Fibroblast of skin of back (primary cell): Measurements from ENCODE around the gene GPR15LG. TPM values are rescaled to one million over a fixed set of nuclear protein-coding genes. Genes with fewer than 3 reads are reported as not detected.
"Not testable (repeated sequence)": the region's sequence is repeated elsewhere in the genome, so short reads cannot be mapped to it uniquely, and the experiment has no call there.

Experiments
- DNase-seq: peaks from one replicate; pipeline ENCODE4 v3.0.0-alpha.2; 2013
- polyA plus RNA-seq, 2 experiments: library from polyadenylated mRNA; unstranded; fragments of 120-200 nt; gene quantifications; one replicate each; pipeline ENCODE4 v1.2.1, GENCODE V29; 2013; ENCODE audit not compliant: insufficient read length in 2 of 2

The GPR15LG gene
- polyA plus RNA-seq (2013, experiment 1 of 2; ENCODE audit: insufficient read length): not detected
- not detected for polyA plus RNA-seq (2013, experiment 2 of 2; ENCODE audit: insufficient read length)

DNA sequence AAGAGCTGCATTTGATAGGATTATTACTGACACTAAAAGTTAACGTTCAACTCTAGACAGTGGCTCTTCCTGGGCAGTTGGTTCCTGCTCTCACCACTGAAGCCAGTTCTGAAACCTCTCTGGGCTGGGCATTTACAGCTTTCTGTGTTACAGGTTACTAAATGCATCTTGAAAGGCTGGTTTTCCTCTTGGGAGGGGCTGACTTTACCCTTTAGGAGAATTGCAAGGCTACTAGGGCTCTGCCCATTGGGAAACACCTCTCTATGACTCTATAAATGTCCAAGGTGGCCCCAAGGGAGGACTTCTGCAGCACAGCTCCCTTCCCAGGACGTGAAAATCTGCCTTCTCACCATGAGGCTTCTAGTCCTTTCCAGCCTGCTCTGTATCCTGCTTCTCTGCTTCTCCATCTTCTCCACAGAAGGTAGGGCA lies at the start of gene GPR15LG:
TSS of gene GPR15LG (plus strand) at position 301 of the 429 bp plus-strand sequence. CDS start at position 352, 51 bp downstream.
- DNase-seq: no peak

DNA sequence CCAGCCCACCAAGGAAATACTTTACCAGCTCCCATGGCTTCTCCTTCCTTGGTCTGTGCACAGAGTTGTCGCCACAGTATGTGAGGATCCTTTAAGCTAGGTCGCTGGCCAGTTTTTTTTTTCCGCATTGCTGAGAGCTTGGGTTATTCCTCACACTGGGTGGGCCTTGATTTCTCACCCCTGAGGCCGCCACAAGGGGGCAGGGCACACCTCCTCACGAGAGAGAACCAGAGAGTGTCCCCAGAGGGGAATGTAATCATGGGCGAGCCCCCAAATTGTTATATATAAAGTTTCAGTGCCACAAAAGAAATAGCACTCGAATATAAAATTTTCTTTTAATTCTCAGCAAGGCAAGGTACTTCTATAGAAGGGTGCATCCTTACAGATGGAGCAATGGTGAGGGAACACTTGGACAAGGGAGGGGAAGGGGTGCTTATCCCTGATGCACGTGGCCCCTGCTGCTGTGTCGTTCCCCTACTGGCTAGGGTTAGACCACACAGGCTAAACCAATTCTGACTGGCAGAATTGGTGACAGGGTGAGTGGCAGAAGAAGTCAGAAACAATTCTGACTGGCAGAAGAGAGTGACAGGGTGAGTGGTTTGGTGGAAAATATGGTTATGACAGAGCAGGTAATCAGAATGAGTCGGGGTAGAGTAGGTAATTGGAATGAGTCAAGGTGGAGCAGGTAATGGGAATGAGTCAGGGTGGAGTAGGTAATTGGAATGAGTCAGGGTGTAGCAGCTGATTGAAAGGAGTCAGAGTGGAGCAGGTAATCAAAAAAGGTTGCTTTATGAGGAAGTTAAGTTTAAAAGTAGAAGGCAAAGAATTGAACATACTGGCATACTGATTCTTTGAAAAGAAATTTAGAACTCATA lies 47.5 kb upstream of the GPR15LG start:
- not testable (repeated sequence) for DNase-seq

DNA sequence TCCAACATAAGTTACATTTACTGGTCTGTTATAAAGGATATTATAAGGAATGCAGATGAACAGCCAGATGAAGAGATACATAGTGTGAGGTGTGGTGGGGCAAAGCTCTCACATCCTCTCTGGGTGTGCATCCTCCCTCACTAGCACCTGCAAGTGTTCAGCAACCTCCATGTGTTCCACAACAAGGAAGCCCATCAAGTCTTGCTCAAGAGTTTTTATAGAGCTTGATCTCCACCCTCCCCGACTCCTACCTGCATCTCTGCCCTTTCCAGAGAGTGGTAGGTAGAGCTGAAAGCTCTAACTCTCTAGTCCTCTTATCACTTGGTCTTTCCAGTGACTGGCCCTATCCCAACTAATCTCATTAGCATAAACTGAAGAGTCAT lies 46.8 kb upstream of the GPR15LG start:
- DNase-seq: no peak

- no peak for DNase-seq
Observed at GRCh38 chr10:84135836-84136235, 37.8 kb upstream of the GPR15LG start.

DNA sequence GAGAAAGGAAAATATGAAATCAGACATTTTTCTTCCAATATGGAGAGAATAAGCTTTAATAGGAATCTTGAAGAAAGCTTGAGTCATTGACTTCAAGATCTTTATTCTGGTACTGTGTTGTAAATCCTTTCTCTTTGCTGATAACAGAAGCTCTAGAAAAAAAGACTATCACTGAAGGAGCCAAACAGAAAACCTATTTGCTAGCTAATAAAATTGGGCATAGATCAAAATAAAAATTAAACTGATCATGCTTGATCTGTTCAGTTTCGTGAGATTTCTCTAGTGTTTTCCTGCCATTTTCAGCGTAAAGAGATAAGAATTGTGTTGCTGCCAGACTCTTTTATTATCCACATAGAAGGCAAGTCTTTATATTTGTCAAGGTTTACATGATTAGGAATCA lies 35.8 kb upstream of the GPR15LG start:
- DNase-seq: no peak

DNA sequence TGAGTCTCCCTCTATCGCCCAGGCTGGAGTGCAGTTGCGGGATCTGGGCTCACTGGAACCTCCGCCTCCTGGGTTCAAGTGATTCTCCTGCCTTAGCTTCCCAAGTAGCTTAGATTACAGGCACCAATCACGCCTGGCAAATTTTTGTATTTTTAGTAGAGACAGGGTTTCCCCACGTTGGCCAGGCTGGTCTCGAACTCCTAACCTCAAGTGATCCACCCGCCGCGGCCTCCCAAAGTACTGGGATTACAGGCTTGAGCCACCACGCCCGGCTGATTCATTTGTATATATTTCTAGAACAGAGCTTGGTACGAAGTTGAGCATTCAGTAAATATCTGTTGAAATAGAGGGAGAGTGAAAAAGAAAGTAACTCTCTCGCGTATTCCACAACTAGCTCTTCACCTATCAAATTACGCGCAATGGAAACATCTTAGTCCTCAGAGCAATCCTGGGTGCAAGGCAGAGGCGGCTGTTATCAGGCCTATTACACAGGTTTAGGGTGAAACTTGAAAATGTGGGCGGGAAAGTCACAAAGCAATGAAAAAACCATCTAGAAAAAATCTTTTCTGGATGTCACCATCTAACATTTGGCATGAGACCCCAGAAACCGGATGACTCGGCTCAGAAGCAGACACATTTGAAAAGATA lies 35.0 kb upstream of the GPR15LG start:
- DNase-seq: no peak

GRCh38 chr10:84139126-84140035 lies 34.2 kb upstream of the GPR15LG start, which contains the start of gene GHITM:
Gene GHITM, plus strand, starts transcription at chr10:84139509. Its CDS starts 1,992 bp downstream, at chr10:84141501.
- peak; percentile 99 for DNase-seq

- DNase-seq: peak; percentile 43
Observed at GRCh38 chr10:84140036-84140379, 33.6 kb upstream of the GPR15LG start.

GRCh38 chr10:84147347-84147746 lies 26.3 kb upstream of the GPR15LG start:
- DNase-seq: no peak

DNA sequence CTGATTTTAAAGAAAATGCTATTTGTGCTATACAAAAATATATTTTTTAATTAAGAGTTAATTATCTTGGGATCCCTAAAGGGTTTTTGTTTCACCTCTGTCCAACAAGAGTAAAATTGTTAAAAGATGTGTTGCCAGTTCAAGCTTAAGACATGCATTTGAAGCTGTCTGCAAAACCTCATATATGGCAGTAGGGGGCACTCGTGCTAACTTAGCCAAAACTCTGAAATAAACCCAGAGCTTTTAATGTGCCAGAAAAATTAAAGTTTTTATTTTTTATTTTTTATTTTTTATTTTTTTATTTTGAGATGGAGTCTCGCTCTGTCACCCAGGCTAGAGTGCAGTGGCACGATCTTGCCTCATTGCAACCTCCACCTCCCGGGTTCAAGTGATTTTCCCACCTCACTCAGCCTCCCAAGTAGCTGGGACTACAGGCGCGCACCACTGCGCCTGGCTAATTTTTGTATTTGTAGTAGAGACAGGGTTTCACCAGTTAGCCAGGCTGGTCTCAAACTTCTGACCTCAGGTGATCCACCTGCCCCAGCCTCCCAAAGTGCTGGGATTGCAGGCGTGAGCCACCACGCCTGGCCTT lies 25.5 kb upstream of the GPR15LG start:
- DNase-seq: peak; percentile 33

GRCh38 chr10:84149854-84150253 lies 23.7 kb upstream of the GPR15LG start:
- DNase-seq: no peak

GRCh38 chr10:84152769-84153168 lies 20.8 kb upstream of the GPR15LG start:
- no peak for DNase-seq

DNA sequence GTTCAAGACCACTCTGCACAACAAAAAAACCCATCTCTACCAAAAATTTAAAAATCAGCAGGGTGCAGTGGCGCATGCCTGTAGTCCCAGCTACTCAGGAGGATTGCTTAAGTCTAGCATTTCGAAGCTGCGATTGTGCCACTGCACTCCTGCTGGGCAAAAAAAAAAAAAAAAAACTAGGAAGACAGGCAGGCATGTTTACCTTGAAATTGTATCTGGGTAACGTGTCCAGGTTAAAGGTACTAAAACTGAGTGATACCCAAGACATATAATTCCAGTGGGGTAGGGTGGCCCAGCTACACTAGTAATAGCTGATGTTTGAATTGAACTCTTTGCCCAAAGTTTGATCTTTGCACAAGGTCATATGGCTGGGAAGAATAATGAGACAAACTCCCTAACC lies 18.1 kb upstream of the GPR15LG start:
- DNase-seq: no peak

GRCh38 chr10:84156009-84156408 lies 17.6 kb upstream of the GPR15LG start:
- no peak for DNase-seq

DNA sequence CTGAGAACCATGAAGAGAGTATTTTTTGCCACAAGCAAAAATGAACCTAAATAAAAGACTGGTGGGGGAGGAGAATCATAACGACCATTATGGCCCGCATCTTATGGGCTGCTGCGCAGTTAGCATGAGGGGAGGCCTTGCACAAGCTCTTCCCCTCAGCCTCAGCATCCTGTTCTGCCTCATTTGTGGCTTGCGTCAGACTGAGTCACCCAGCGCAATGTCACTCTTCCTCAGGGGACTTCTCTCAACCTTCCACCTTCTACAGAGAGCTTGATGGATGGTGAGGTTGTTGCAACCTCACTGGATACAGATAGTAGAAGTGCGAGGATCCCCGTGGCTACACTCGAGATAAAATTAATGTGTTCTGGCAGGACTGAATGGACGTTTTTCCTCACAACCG lies 16.8 kb upstream of the GPR15LG start:
- DNase-seq: peak; percentile 6

DNA sequence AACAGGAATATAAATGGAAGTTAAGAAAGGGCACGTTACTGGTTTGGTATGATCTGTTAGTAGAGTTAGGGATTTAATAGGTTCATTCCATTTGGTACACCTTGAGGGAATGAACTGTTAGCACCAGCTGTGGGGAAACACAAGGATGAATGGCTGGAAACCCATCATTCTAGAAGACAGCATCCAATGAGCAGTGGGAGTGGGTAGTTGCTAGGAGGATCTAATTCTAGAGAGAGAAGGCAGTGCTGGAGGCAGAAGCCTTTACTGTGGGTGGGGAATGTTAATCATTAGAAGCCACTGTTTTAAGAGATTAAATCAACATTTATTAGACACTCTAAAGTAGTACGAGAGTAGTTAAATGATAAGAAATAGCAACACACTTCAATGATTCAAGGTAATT lies 15.5 kb upstream of the GPR15LG start:
- no peak for DNase-seq

DNA sequence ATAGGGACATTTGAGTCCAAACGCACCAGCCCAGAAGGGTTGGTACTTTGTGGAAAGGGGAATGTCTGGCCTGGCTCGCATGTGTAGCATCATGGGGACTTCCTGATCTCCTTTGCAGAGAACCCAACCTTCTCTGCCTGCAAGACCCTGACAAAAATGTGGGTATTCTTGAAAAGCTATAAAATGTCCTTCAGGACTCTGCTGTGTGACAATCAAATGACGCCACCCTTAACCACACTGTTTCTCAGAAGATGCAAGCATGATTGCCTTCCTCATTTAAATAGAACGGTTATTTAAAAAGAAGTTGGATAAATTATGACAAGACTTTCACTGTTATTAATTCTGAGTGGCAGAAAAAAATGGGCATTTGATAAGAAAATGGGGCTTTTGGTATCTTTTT lies 15.1 kb upstream of the GPR15LG start:
- DNase-seq: no peak

- DNase-seq: no peak
Observed at GRCh38 chr10:84159076-84159685, 14.4 kb upstream of the GPR15LG start.

DNA sequence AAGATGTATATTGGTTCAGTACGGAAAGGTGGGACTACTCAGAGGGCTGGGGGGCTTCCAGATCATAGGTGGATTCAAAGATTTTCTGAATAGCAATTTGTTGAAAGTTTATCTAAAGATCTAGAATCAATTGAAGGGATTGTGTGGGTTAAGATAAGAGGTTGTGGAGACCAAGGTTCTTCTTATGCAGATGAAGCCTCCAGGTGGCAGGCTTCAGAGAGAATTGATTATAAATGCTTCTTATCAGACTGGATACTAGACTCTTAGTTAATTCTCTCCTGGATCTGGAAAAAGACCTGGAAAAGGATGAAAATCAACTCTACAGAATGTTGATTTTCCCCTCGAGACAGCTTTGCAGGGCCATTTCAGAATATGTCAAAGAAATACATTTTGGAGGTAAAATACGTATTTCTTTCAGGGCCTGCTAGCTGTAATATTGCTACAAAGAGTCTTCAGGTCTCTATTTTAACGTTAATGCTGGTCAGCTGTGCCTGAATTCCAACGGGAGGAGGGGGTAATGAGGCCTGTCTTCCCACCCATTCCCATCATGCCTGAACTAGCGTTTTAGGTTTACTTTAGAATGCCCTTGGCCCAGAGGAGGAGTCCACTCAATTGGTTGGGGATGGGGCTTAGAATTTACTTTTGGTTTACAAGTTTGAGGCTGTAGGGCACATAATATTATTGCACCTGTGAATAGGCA lies 12.8 kb upstream of the GPR15LG start:
- no peak for DNase-seq

GRCh38 chr10:84163996-84164395 lies 9.6 kb upstream of the GPR15LG start:
- DNase-seq: no peak

DNA sequence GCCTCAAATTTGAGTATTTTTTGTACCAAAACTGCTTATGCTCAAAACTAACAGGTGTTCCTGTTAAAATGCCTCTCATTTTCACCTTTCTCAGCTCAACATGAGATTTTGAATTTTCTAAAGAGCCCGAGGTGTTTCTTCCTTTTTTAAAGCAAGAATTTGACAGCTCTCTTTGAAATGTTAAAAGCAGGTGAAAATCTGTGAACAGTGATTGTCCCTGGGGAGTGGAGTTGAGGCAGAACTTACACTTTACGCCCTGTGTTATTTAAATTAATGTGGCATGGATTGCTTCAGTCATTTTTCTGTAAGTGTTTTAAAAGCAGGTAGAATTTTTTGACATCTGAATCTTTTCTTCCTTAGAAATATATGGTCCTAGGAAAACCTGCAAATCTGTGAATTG lies 9.2 kb upstream of the GPR15LG start:
- DNase-seq: no peak
